DMS114 treated with DMSO at 0.1 percent for 48 hours (cell line): ENCODE measurements around the gene BCAS3.
"Not testable (repeated sequence)": the region's sequence is repeated elsewhere in the genome, so short reads cannot be mapped to it uniquely, and the experiment has no call there.

Source experiments
- DNase-seq: peaks from one replicate; lab custom pipeline; 2025; ENCODE audit not compliant: unreplicated experiment; lab: John Stamatoyannopoulos, UW

Gene BCAS3

DNA sequence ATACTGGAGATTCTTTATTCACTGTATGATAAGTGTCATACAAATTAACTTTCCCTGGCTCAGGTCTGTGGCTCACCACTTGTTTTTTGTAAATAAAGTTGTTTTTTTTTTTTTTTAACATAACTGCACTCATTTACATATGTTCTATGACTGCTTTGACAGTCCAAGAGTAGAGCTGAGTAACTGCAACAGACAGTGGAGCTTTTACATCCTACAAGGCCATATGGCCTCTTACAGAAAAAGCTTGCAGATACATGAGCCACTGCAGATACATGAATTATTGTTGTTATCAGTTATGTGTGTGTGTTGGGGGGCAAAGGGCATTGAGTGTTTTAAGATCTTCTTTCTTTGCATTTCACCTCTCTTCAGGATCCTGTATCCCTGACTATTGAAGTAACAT, 311.7 kb downstream of the BCAS3 start:
- no peak for DNase-seq

DNA sequence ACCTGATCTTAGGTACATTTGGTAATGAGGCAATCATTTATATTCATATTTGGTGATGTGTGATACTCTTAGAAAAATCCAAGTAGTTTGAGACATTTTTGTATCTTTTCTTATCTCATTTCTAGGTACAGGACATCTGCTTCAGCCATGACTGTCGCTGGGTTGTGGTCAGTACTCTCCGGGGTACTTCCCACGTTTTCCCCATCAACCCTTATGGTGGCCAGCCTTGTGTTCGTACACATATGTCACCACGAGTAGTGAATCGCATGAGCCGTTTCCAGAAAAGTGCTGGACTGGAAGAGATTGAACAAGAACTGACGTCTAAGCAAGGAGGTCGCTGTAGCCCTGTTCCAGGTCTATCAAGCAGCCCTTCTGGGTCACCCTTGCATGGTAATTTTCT, 312.2 kb downstream of the BCAS3 start:
- DNase-seq = no peak

DNA sequence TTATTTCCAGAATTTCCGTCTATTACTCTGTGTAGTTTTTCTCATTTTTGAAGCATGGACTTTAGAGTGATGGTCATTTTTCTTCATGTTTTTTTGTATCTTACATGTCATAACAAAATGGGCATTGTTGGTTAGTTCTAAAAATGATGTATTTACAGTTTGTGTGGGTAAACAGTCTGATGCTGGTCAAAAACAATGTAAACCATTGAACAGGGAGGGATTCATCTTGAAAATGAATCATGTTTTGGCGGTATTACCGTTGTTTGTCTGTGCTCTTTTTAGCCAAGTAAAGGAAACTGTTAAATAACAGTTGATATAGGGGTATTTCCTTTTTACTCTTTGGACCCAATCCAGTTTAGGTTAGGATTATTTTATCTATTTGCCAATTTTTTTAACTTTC, 315.8 kb downstream of the BCAS3 start:
- no peak for DNase-seq

DNA sequence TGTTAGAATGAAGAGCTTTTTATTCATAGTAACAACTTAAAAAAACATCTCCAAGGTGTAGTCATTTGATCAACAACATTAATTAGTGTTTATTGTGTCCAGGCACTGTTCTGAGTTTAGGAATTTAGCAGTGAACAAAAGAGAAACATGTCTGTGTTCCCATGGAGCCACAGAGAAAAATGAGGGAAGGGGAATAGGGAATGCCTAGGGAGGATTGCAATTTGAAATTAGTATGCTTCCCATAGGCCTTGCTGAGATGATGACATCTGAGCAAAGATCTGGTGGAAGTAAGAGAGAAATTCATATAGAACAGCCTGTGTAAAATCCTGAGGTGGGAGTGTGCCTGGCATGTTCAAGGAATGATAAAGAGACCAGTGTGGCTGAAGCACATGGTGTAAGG, 318.0 kb downstream of the BCAS3 start:
- no peak for DNase-seq

DNA sequence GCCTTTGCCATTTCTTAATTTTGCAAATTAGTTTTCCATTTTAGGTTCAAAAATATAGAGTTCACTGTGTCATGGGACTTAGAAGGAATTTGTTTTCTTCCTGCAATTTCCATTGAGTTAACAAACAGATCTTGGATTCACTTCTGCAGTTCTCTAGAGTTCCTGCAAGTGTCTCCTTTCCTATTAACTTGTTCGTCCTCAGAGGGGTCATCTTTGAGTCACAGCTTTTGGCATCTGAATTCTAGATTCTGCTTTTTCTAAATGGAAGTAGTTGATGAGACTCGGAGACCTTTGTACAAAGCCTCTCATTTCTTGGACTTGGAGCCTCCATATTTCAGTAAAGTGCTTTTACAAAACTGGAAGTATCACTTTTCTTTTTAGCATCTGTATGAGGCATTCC, 323.3 kb downstream of the BCAS3 start:
- DNase-seq = peak; percentile 36

DNA sequence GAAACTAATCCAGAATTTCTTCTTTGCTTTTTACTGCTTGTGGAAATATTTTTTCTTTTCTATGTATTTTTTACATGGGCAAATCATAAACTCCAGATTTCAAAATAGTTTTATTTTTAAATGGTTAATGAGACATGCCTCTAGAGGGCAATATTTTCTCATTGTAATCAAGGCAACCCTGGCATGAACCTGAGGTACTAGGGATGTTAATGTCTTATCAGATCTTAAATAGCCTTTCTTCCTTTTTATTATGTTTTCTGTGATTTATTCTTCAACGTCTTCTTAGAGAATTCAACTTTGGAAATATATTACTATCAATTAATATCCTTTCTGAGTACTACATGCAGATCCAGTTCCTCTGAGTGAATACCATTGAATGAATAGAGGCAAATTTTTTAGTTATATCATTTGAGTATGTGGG, 324.7 kb downstream of the BCAS3 start:
- DNase-seq = peak; percentile 23

DNA sequence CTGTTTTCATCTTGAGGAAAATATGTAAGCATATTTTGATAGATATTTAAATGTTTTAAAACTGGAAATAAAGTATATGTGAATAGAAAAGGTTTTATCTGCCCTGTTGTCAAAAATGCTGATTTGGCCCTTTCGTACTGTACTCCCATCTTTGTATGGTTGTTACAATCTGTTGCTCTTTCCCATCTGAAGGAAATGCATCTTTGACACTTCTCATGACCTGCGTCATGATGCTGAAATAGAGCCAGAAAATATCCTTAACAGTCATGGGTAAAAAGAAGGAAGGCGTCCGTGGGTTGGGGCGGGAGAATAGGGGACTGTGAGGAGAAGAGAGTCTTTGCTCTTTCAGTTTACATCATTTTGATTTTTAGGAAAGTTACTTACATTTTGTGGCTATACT, 327.7 kb downstream of the BCAS3 start:
- no peak for DNase-seq

DNA sequence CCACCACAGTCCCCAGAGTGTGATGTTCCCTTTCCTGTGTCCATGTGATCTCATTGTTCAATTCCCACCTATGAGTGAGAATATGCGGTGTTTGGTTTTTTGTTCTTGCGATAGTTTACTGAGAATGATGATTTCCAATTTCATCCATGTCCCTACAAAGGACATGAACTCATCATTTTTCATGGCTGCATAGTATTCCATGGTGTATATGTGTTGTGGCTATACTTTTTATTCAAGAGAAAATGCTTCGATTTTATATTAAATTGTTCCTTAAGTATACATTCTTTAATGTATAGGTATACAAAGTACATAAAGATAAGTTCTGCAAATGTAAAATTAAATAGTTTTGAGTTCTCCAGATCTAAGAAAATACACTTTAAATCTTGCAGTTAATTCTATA, 328.3 kb downstream of the BCAS3 start:
- not testable (repeated sequence) for DNase-seq

DNA sequence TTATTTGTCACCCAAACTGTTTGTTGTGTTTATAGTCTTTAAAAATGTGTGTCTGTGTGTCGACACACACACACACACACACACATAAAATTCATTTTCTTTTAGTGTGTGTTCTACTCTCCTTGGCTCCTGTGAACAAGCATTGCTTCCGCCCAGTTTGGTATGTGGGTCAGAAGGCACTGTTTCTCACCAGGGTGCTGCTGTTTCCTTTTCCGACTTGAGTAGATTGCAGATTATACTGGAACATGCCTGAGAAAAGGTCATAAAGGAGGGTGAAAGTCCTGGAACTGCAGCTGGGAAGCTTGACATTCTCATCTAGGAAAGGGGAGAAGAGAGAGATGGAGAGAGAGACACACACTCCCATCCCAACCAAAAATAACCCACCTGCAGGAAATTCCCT, 330.3 kb downstream of the BCAS3 start:
- DNase-seq = no peak

DNA sequence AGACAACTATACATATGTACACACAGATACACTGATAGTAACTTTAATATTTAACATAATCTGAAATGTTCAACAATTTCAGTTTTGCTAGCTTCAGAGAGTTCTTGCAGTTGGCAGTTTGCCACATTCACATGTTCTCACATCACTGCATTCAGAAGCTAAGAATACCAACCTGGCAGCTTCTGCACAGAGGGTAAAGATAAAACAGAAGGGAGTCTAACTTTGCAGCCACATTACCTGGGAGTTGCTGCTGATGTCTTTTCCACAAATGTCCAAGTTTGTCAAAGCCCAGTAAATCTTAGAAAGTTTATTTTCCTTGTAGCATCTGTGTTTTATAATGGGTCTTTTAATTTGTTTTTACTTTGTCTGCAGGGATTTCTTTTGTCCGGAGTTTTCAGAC, 332.0 kb downstream of the BCAS3 start:
- DNase-seq = no peak

DNA sequence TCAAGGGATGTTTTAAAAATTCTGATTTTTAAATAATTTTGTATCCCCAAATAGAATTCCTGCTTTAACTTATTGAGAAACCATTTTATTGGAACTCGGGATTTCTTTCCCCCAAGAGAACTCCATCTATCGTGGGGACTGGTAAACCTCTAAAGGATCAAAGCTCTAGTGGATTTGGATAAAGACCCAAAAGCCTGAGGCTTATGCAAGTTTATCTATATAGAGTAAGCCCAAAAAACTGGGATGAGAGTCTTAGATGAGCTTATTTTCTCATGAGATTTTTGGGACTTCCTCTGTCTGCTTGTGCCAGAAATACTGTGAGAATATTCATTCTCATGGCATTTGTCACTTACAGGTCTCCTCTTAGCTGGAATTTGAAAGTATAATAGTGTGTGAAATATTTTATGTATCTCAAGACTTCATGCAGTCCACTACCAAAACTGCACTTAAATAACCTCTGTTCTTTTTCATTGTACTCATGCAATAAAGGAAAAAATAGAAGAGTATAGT, 333.1 kb downstream of the BCAS3 start:
- no peak for DNase-seq

DNA sequence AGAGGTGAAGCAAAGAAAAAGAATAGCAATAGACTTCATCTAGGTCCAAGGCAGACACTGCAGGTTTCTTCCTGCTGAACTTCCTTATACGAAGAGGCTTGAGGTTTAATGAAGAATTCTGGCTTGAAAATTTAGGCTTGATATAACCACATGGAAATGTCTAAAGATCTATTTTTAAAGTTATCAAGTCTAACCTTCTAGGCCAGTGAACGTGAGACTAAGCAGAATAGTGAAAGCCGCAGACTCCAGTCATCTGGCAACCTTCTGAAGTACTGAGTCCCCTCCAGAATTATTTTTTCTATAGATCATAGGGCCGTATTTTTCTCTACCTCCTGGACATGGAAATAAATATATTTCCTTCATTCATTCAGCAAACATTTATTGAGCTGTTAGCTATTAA, 333.6 kb downstream of the BCAS3 start:
- no peak for DNase-seq

DNA sequence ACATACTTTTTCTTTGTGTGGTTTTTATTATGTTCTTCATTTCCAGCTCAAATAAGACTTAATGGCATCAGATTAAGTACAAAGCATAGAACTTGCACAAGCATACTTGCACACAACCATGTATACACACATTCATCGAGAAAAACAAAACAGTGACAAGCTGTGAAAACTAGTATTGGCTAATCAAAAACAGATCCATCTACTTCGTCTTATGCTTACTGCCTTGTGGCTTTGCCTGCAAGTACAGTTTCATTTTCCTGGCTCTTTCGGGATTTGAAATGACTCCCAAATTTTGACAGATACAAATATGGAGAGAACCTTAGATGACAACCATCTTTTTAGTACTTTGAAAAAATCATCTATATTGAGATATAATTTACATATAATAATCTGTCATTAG, 338.3 kb downstream of the BCAS3 start:
- DNase-seq = no peak

DNA sequence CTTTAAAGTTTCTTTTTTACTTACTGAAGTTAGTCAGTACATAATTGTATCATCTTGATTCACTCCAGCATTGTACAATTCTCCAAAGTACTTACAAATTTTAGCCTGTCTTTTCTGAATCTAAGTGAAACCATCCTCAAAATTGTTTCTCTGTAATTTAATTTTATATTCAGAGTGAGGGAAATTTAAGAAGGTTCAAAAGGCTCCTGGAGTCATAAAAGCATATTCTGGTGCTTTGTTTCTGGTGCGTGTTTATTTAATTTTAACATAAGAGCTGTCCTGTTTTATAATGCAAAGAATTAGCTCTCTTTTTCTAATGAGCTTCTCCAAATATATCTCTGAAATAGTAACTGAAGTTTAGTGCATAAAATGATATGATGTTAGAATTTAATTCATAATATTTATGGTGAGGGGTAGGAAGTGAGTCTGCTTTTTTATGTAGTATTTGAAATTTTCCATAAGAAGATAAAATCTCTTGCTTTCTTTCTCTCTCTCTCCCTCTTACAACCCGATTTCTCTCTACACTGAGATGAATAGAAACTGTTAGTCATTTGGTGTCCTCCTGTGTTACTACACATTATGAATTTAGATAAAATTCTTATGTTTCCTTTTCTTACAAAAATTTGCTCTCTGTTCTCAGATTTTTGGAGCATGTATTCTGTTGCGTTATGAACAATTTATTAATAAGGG, 339.8 kb downstream of the BCAS3 start:
- DNase-seq = no peak

DNA sequence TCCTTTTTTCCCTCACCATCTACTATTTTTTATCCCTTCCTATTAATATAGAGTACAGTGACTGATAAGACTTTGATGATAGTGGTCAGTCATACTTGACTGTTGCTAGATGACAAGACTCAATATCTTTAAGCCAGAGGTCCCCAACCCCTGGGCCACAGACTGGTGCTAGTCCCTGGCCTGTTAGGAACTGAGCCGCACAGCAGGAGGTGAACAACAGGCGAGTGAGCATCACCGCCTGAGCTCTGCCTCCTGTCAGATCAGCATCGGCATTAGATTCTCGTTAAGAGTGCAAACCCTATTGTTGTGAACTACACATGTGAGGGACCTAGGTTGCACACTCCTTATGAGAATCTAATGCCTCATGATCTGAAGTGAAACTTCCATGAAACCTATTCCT, 341.3 kb downstream of the BCAS3 start:
- no peak for DNase-seq

DNA sequence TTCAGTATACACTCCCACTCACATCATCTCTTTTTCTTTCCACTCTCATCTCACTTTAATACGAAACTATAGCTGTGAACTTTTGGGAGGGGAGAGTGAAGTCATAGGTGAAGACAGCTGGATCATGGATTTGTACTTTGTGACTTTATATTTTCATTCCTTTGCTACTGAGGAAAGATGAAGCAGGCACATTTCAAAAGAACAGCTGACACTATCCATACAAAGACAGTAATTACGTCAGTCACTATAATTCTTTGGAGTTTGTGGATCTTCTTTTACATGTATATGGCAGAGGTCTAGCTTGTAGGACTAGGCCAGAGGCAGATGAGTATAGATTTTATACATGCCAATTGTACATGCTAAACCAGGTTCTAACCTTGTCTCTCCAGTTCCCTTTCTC, 346.3 kb downstream of the BCAS3 start:
- no peak for DNase-seq

DNA sequence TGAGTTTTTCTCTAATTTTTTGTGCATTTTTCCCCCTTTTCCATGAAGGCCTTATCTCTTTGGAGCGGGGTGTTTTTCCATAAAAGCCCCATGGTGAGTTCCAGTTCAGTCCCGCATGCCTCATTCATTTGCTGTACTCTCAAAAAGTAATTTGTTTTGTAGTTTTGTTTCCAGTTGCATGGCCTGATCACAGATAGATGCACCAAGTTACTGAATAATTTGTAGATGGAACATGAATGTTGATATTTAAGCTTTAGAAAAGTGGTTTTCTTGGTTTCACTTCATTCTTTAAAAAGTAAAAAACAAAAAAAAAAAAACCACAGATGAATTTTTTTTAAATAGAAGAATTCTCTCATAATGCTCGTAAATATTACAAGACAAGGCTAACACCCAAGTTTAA, 349.2 kb downstream of the BCAS3 start:
- no peak for DNase-seq

DNA sequence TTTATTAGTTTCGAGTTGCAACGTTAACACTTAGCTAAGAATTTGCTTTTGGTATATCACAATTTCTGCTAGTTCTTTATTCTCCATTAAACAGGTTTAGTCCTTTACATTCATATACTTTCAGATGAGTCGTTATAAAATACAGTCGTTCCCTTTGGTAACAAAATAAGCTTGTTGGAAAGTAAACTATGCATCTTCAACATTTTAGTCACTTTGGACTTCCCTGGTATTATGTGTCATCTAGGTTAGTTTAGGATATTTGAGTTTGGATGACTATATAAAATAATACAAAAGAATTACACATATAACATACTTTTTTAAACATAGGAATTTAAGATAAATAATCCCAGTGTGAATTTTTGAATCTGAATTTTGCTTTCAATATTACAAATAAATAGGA, 351.5 kb downstream of the BCAS3 start:
- DNase-seq = no peak

DNA sequence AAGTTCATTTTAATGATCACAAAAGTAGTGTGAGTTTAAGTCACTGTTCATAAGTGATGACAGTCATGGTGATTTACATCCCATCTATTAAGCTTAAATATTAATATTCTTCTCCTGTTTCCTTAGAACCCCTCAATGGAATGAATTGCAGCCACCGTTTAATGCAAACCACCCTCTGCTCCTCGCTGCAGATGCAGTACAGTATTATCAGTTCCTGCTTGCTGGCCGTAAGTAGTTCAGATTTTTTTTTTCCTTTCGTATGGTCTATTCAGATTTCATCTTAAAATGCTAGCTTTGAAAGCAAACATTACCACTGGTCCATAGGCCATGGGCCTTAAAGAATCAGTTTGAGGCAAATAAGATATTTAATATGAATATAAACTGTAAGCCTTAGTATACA, 363.0 kb downstream of the BCAS3 start:
- no peak for DNase-seq

DNA sequence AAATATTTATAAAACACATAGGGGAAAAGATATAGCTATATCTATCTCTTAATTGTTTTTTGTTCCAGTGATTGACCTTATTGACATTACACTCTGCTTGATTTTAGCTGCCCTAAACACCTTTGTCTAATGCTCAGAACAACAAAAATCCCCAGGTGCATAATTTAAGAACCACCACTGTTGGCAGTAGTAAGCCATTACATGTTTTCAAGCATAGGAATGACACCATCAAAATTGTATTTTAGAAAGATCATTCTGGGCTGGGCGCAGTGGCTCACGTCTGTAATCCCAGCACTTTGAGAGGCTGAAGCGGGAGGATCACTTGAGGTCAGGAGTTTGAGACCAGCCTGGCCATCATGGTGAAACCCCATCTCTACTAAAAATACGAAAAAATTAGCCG, 364.7 kb downstream of the BCAS3 start:
- not testable (repeated sequence) for DNase-seq

DNA sequence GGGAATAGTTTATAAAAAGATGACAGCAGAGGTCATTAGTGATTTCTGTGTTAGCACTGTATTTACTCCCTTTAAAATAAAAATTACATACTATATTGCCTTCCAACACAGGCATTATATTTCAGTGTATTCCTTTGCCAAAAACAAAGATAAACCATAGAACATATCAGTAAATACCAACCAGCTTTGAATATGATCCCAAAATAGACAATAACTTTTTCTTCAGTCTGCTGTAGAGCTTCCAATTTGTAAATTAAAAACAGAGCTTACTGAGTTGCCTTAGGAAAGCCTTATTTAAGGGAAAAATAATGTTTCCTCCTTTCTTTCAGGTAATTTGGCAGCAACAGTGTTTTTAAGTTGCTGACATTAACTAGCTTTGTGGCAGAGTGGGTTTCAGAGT, 369.9 kb downstream of the BCAS3 start:
- DNase-seq = no peak

DNA sequence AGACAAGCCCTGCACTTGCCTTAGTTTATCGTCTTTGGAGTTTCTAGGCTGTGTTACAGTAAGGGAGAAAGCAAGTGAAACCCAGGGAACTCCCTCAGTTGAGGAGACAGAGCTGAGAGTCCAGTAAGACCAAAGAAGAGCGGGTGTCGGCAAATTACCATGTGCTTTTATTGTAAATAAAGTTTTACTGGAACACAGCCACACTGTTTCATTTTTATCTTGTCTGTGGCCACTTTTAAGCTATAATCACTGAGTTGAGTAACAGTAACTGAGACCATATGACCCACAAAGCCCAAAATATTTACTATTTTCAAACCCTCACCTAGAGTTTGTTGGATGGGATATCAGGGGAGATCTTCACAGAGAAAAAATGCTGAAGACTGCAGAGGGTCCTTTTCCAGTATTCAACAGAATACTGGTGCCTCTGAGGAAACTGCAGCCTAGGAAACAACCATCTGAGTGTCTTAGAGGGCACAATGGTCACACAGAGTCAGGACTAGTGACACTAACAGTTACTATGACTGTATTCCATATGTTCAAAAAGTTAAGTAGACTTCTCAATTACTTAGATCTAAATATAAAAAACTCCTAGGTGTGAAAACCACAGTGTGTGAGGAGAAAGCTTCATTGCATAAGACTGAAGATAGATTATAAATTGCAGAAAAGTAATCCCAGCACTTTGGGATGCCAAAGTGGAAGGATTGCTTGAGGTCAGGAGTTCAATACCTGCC, 370.9 kb downstream of the BCAS3 start:
- no peak for DNase-seq

DNA sequence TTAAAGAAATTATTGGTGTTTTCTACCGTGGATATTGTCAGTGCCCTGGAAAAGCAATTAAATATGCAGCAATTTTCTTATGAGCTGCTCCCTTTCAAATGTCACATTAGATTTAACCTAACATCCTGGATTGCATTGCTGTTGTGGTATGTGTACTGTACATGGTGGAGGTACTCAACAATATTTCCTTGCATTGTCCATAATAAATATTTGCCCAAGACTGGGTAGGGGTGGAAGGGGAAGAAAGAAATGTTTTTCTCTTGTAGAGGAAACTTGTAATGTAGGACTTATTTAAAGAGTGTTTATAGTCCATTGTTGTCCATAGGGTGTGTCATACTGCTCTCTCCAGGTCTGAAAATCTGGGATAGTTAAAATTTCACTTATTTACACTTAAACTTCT, 375.8 kb downstream of the BCAS3 start:
- DNase-seq = no peak
